Measurements from ENCODE around the gene FBXW7.

FBXW7 gene

DNA sequence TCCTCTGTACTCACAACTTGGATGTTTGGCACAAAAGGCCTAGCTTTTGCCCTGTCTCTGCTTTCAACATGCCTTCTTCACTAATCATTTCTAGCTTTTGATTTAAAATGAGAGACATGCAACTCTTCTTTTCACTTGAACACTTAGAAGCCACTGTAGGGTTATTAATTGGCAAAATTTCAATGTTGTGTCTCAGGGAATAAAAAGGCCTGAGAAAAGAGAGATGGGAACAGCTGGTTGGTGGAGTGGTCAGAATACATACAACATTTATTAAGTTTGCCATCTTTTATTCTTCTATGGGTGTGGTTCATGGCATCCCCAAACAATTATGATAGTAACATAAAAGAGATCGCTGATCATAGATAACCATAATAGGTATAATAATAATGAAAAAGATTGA lies 114.3 kb downstream of the FBXW7 start:
- DNase-seq: no peak

DNA sequence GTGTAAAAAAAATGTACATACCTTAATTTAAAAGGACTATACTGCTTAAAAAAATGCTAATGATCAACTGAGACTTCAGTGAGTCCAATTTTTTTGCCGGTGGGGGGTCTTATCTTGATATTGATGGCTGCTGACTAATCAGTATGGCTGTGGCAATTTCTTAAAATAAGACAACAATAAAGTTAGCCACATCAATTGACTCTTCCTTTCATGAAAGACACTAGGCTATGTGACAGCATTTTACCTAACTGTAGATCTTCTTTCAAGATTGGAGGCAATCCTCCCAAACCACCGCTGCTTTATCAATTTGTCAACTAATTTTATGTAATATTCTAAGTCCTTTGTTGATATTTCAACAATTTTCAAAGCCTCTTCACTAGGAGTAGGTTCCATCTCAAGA lies 116.1 kb downstream of the FBXW7 start:
- no peak for DNase-seq

DNA sequence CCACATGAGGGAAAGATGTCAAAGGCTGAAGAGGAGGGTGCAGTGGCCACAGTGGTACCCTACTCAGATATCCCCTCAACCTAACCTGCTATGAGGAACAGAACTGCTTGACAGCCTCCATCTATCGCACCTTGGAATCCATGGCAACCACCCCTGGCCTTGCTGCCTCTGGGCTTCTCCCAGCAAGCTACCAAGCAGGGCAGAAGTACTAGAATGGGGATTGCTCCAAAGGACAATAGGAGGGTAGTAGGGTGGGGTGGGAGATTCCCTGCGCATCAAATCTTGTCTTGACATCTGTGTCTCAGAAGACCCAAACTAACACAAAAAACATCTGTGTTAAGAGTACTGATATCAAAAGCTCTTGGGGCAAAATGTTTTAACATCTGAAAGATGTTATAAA lies 118.2 kb downstream of the FBXW7 start:
- DNase-seq: no peak

DNA sequence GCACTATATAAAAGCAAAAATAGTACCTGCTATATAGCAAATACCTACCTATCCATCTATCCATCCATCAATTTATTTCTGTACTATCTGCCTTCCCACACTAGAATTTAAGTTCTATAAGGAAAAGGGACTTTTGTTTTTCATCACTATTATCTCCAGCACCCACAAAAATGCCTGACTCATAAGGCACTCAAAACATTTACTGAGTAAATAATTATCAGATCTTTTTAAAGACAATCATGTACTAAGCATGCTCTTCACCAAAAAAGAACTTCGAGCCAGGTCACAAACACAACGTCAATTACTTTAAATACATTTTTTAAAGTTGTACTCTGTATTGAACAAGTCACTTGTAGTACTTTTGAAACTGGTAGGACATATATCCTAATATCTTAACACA lies 119.9 kb downstream of the FBXW7 start:
- DNase-seq: no peak

DNA sequence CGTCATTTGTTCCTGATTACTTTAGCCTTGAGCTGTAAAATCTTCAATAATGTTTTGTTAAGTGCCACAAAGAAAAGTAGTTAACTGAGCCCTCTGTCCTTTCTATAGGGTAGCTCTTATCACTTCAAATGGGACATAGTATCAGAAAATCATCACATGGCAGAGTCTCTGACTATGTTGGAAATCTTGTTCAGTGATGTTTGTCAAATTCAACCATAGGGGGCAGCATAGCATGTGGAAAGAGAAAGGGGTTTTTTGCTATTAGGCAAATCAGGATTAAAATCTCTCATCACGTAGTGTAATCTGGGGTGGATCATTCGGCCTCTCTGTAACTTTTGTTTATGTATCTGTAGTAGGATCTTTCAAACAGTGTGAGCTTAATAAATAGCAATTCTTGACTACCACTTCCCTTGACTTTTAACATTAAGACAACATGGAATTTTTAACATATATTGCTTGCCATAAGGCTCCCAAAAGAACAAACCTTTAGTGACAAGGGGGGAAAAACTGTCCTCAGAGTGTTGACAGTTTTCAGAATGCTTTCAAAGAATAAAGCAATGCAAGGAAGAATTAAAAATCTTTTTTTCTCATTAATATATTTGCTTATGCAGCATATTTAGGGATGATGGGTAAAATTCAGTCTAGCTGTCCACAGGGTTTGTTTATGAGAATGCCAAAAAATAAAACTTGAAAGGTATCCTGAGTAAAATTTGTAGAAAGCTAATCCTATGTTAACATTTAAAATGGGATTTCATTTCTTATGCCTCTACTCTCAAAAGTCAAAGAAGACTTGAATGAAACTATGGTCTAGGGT lies 127.2 kb downstream of the FBXW7 start:
- no peak for DNase-seq

DNA sequence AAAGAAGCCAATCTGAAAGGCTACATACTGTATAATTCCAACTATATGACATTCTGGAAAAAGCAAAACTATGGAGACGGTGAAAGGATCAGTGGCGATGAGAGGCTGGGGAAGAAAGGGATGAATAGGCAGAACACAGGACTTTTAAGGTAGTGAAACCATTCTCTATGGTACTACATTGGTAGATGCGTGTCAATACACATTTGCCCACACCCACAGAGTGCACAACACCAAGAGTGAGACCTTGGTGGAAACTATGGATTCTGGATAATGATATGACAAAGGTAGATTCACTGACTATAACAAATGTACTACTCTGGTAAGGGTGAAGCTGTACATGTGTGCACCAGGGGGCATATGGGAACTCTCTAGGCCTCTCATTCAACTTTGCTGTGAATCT lies 134.5 kb downstream of the FBXW7 start:
- no peak for DNase-seq

DNA sequence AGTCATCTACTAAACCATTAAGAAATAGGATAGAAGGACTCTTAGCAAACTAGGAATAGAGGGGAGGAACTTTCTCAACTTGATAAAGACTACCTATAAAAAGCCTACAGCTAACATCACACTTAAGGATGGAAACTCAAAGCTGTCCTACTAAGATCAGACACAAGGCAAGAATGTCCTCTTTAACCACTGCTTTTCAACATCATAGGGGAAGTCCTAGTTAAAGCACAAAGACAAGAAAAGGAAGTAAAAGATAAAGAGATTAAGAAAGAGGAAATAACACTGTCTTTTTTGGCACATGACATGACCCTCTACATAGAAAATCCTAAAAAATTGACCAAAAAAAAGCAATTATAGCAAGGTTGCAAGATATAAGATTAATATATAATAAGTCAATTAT lies 136.6 kb downstream of the FBXW7 start:
- DNase-seq: no peak

DNA sequence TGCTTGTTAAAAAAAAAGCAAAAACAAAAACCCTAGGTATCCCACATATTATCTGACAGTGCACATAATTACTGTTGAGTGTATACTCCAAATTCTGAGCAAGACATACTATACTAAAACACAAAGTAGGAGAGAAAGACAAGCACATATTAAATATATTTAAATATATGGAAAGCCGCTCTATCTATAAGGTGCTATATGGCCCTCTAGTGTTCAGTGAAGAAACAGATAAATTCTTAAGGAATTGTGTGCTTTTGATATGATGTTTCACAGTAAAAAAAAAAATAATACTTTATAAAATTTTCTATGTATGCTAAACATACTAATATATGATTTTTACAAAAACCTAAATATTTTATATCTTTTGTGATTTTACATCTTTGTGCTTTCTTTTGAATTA lies 137.8 kb downstream of the FBXW7 start:
- DNase-seq: no peak

DNA sequence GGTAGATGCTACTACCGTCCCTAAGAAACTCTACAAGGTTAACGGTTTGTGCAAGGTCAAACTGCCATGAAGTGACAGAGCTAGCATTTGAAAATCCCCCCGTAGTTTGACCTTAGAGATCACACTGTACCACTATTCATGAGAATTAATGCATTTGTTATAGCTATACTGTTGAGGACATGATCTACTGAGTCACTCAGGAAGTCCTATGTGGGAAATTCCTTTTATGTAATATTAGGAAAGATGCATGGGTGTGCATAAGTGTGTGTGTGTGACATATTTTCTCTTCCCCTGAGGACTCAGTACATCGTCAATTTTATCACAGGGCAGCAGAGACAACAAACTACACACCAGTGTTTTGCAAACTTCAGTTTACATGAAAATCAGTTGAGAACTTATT lies 141.1 kb downstream of the FBXW7 start:
- DNase-seq: no peak

DNA sequence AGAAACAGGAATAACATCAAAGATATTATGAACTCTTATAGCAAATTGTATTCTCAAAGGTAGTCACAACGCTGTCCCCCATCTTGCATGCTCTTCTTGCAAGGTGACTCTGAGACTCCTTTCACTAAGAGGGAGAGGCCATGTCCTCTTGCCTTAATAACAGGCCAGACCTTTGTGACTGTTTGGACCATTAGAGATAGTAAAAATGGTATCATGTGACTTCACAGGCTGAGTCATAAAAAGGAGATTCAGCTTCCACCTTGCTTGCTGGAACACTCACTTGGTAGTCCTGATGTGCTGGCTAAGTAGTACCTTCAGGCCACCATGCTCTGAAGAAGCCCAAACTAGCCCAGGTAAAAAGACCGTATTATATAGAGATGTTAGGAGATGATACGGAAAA lies 143.8 kb downstream of the FBXW7 start:
- DNase-seq: no peak

DNA sequence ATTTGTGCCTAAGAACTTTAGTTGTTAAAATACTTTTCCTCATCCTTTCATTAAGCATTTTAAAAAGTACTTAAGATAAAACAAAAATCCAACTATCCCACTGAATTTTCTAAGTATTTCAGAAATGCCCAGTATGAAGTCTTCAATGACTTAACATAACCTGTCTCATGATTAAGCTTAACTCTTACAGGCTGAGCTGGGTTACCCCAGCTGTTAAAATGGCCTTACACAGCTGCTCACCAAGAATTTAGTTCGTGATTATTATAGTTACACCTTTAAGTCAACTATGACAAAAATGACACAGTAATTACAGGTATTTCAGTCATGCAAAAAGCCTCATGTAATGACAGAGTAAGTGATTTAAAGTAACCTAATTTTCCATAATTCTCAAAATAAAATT lies 145.7 kb downstream of the FBXW7 start:
- no peak for DNase-seq

DNA sequence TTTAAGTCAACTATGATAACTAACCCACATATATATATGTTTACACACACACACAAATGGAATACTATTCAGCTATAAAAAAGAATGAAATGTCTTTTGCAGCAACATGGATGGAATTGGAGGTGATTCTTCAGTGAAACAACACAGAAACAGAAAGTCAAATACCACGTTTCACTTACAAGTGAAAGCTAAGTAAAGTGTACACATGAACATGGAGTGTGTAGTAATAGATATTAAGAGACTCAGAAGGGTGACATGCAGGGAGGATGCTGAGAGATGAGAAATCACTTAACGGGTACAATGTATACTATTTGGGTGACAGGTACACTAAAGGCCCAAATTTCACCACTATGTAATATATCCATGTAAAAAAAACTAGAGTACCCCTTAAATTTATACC lies 146.5 kb downstream of the FBXW7 start:
- no peak for DNase-seq

DNA sequence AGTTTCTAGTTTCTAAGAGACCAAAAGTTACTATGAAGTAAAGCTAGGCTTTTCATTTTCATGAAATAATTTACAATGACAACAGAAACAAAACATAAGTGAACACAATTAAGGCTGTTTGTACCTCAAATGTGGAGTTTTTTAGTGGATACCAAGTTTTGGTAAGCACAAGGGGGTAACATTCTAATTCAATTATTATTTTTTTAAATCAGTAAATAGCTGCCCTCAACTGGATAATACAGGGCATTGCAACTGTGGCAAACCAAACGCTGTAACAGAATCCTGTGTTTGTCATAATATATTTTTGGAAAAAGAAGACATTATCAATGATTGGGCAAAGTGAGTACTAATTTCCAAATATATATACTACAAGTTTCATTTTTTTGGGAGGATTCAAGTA lies 150.3 kb downstream of the FBXW7 start:
- no peak for DNase-seq

DNA sequence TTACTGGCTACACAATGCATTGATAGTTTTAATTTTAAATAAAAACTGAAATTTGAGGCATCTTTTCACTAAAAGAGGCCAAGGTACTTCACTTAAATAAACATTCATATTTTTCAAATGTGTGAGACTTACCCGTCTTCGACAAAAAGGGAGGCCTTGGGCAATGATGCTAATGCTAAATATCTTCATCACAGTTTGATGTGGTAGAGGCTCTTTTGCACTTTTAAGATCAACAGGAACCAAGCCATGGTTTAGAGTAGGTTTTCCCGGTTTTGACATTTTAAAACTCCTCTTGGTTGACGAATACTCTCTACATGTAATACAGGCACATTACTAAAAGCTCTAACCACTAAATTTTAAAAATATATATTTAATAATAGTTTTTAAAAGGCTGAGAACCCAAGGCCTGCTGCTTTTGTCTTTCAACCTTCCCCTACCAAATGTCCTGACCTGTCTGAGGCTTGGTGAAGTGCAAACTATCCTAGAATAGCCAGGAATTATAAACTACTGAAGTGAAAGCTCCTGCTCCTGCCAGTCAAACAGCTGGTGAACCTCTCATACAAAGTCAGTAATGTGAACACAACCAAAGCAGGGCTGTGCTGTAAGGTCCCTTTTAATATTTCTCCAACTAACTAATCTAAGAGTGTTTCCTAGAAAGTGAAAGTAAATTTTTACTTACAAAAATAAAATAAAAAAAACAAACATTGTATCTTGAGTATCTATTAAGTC lies 153.7 kb downstream of the FBXW7 start:
- DNase-seq: no peak

DNA sequence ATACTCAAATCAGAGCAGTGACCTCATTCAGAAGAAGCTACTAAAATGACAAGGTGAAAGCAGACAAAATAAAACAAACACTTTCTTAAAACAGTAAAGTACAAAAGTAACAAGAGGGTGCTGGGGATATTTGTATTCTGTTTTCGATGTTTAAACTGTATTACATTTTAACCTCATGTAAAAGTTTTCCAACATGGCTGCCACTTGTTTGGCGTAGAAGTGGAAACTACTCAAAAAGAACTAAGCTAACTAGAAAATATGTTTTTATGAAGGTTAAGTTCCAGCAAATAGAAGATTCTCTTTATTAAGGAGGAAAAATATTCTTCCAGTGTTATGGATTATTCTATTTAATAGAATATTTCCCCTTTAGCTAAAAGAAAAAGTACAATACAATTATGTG lies 155.0 kb downstream of the FBXW7 start:
- DNase-seq: no peak

DNA sequence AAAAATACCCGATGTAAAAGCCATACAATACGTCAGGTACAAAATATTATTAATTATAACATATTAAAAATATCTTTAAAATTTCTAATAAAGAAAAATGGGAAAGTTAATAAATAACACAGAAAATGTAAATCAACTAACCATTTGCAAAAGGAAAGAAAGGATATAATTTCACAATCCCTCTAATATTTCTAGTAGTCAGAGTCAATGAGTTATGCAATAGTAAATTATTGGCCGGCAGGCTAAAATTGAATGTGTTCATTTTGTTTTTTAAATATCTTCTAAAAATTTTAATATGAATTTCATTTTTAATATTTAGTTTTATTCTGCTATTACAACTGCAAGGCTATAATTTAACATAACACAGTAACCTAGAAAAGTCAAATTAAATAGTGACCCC lies 155.7 kb downstream of the FBXW7 start:
- DNase-seq: no peak

DNA sequence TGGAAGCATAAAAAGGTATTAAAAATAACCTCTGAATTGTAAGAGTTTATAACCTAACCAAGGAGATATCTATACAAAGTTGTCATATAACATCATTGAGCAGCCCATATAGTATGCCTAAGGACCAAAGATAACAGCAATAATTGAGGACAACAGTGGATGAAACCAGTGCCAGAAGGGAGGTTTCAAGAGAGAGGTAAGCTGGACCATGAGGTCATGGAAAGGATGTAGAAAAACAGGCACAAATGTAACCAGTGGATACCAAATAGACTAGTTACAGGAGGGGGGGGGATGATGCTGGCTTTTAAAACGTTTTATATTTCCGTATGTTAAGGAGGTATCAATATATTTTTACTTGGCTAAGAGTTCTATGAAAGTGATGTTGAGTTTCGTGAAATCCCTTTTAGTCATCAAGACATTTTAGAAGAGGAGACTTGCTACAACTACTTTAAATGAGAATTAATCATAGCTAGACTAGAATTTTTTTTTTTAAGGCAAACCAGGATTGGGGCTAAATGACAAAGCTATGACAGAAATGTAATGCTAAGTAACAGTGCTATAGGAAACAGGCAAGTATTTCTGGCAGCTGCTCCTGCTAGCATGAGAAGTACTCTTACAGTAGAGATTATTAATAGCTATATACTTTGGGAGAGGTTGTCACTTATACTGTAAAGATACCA lies 161.1 kb downstream of the FBXW7 start:
- no peak for DNase-seq

DNA sequence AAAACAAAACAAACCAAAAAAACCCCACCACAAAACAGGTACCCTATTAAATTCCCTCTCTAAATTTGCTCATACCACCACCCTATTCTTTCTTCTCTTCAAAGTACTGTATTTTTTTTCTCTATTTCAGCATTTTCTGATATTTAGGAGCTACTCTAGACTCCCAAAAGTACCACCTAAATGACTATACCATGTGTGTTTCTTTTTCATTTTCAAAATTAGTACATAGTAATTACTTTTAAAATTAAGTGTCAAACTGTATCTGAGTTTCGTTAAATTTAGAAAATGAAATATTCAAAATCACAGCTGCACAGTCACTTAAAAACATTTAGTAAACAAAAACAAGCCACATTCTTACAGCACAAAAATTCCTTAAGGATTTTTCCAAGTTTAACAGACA lies 161.7 kb downstream of the FBXW7 start:
- DNase-seq: no peak

DNA sequence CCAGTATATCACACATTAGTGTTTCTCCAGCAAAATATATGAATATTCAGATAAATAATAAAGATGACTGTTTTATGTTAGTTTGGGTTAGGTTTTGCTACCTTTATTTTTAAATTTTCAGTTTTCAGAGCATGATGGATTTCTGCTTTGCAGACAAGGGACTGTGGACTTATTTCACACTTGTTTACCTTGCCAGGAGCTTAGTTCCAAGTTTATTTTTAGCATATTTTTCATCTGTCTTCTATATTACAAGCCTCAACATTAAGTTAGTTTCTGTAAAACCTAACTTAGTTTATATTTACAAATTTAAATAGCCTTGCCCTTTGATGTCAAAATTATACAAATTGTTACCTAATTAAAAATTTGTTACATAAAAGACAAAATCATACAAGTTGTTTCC lies 163.4 kb downstream of the FBXW7 start:
- DNase-seq: no peak

DNA sequence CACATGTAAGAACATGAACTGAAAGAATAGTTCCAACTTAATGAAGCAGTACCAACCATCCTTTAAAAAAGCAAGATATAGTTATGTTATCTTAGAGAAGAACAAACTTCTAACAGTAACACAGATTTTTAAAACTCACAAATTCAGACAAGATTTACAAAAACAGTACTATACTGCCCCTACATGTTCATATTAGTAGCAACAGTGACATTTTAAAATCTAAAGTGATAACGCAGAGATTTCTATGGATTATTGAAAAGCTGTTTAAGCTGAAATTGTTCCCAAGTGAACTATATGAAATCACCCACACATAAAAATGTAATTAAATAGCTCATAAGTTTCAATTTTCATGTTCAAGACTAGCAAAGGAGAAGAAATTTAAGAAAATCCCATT lies 166.0 kb downstream of the FBXW7 start:
- no peak for DNase-seq

DNA sequence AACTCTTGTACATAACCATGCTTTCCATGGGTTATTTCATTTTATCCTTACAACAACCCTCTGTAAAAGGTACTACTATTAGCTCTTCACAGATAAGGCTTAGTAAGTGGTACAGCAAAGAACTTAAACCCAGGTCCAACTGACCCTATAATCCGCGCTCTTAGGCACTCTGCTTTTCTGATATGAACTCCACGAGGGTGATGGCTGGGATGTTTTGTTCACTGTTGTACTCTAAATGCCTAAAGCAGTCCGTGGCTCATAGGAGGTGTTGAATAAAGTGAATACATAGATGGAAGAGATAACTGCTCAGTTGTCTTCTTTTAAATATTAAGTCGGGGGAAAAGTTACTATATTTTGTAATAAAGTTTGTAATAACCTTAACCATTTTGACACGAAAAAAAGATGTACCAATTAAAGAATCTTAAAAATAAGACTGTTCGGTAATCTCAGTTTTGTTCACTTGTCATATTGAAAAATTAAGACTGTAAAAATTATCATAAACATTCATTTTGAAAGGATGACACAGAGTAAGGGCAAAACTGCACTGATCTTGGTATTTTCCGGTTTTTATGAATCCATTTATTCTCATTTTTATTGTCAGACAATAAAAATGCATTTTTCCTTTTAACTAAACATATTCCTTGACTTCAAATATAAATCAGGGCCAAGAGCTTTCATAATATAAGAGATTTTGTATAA lies 166.5 kb downstream of the FBXW7 start:
- DNase-seq: no peak

DNA sequence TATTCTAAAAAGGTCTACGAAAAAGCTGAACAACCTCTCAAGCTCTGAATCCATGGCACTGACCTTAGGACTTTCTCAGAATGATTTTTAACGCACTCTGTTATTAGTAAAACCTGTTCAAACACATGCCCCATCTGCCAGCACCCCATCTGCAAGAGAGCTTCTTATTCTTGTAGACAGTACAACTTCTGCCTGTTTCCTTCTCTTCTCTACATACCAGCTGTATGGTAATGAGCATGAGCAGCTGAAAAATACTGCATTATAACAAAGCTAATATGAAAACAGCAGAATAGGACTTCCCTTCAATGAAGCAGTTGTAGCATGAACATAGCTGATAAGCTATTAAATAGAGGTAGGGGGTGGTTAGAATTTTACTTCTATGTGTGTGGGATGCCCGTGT lies 167.9 kb downstream of the FBXW7 start:
- DNase-seq: no peak

DNA sequence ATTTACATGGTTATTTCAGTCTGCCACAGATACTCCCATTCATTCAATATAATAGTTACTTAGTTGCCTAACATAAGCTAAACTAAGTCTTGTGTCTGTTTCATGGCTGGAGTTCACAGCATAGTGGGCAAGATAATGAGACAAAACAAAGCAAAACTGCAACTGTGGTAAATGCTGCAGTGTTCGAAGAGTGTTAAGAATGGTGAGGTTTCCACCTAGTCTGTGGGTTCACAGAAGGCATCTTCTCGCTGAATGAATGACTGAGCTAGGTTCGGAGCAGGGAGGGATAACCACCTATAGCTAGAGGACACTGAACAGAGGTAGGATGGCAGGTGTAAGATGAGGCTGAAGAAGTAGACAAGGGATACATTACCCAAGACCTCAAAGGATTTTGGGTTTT lies 171.0 kb downstream of the FBXW7 start:
- no peak for DNase-seq

DNA sequence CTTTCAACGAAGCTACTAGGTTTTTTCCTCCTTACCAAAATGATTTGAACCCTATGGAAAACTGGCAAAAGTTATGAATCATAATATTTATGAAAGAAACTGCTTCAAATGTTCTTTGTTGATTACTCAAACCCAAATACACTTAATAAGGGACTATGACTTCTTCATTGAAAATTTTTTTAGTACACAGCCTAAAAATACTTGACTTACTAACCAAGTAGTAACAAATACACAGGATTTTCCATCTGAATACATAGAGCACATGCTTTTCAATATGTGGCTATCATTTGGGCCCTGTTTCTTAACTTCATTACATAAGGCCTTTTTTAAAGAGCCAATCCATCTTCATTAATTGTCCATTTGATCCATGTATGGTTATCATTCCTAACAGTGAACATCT lies 171.5 kb downstream of the FBXW7 start:
- no peak for DNase-seq
